HG02571 (cell line): Measurements from ENCODE around the gene SELPLG.
"Not testable (repeated sequence)": the region's sequence is repeated elsewhere in the genome, so short reads cannot be mapped to it uniquely, and the experiment has no call there.

Experiments
- ATAC-seq: cut with Tn5 transposase; IDR thresholded peaks from one replicate; pipeline ENCODE4 v1.9.1; 2021; ENCODE audit warnings: mild to moderate bottlenecking, moderate library complexity; ENCODE audit not compliant: unreplicated experiment

Gene SELPLG

GRCh38 chr12:108592033-108592909 lies 41.4 kb downstream of the SELPLG start:
- ATAC-seq = no peak

GRCh38 chr12:108591267-108591980 lies 42.3 kb downstream of the SELPLG start:
- no peak for ATAC-seq

- ATAC-seq = not testable (repeated sequence)
Measured at GRCh38 chr12:108590463-108590862, 43.2 kb downstream of the SELPLG start.

GRCh38 chr12:108589840-108590229 lies 43.9 kb downstream of the SELPLG start:
- ATAC-seq = no peak

GRCh38 chr12:108589028-108589839 lies 44.5 kb downstream of the SELPLG start:
- no peak for ATAC-seq

- ATAC-seq = no peak
Measured at GRCh38 chr12:108587826-108588225, 45.9 kb downstream of the SELPLG start.

- ATAC-seq = no peak
Measured at GRCh38 chr12:108586306-108586705, 47.4 kb downstream of the SELPLG start.

- no peak for ATAC-seq
Measured at GRCh38 chr12:108585864-108586263, 47.8 kb downstream of the SELPLG start.

GRCh38 chr12:108584456-108585065 lies 49.1 kb downstream of the SELPLG start:
- no peak for ATAC-seq

GRCh38 chr12:108583991-108584390 lies 49.7 kb downstream of the SELPLG start:
- no peak for ATAC-seq

- ATAC-seq = no peak
Measured at GRCh38 chr12:108582978-108583770, 50.5 kb downstream of the SELPLG start.

GRCh38 chr12:108582509-108582908 lies 51.2 kb downstream of the SELPLG start:
- ATAC-seq = no peak

GRCh38 chr12:108581311-108582227 lies 52.1 kb downstream of the SELPLG start:
- ATAC-seq = no peak

GRCh38 chr12:108580531-108580930 lies 53.2 kb downstream of the SELPLG start:
- no peak for ATAC-seq

GRCh38 chr12:108578813-108579212 lies 54.9 kb downstream of the SELPLG start:
- no peak for ATAC-seq

GRCh38 chr12:108578264-108578663 lies 55.4 kb downstream of the SELPLG start:
- no peak for ATAC-seq

GRCh38 chr12:108577458-108577857 lies 56.2 kb downstream of the SELPLG start:
- ATAC-seq = no peak

- ATAC-seq = no peak
Measured at GRCh38 chr12:108576660-108577234, 56.9 kb downstream of the SELPLG start.
